ENCODE results near the gene WEE1. TPM values are rescaled to one million over a fixed set of nuclear protein-coding genes. Genes with fewer than 3 reads are reported as not detected.

Gene WEE1
- total RNA-seq, 2 experiments from 2014 or later: 45.2 to 49.2 TPM

DNA sequence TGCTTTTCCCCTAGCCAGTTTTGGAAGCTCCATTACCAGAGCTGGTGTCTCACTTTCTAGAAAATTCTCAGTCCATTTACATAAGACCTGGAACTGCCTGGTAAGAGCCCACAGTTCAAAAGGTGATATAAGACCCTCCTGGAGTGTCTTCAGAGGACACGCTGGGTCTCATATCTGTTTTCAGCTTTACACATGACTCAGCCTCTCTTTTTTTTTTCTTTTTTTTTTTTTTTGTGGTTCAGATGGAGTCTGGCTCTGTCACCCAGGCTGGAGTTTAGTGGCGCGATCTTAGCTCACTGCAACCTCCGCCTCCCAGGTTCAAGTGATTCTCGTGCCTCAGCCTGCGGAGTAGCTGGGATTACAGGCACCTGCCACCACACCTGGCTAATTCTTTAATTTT, 30.7 kb downstream of the WEE1 start:
- ATAC-seq (no peak), DNase-seq (no peak)
- CTCF ChIA-PET: interaction anchor here (1.0 to 2.8 kb wide), 3 partner anchors 10 to 144 kb away, joined by 4 to 22 read pairs (median 4); no protein-coding TSS in a partner anchor
- POLR2A ChIA-PET: interaction anchor here (1.6 kb wide), 1 partner anchor 10 kb away, joined by 10 read pairs; no protein-coding TSS in a partner anchor
- intact Hi-C loops (cut with micrococcal nuclease): no loop called here
- Mint-ChIP-seq H3K36me3 (ENCODE audit: low read depth) (no peaks in the 10 kb centered on the region), H3K4me3 (no peak overlapping the region), H3K9me3 (no peaks in the 10 kb centered on the region), H3K27me3 (peaks cover 3% of the 10 kb centered on the region), H3K27ac (no peak overlapping the region), H3K4me1 (ENCODE audit: low read depth) (peaks cover 32% of the 10 kb centered on the region)
- TF ChIP-seq CTCF (IDR thresholded peaks at IDR 0.05): no peak

- ATAC-seq (no peak), DNase-seq (no peak)
- no peaks in the 10 kb centered on the region for H3K36me3 Mint-ChIP-seq (ENCODE audit: low read depth)
- TF ChIP-seq CTCF (IDR thresholded peaks at IDR 0.05): no peak
- no peak overlapping the region for H3K4me3 Mint-ChIP-seq
- POLR2A ChIA-PET: no interaction called here
- no peak overlapping the region for H3K27ac Mint-ChIP-seq
- intact Hi-C loops (cut with micrococcal nuclease): no loop called here
- peaks cover 28% of the 10 kb centered on the region for H3K4me1 Mint-ChIP-seq (ENCODE audit: low read depth)
- H3K9me3 Mint-ChIP-seq: no peaks in the 10 kb centered on the region
- CTCF ChIA-PET: no interaction called here
- H3K27me3 Mint-ChIP-seq: peaks cover 3% of the 10 kb centered on the region
Observed at GRCh38 chr11:9605742-9606141, 32.3 kb downstream of the WEE1 start.

DNA sequence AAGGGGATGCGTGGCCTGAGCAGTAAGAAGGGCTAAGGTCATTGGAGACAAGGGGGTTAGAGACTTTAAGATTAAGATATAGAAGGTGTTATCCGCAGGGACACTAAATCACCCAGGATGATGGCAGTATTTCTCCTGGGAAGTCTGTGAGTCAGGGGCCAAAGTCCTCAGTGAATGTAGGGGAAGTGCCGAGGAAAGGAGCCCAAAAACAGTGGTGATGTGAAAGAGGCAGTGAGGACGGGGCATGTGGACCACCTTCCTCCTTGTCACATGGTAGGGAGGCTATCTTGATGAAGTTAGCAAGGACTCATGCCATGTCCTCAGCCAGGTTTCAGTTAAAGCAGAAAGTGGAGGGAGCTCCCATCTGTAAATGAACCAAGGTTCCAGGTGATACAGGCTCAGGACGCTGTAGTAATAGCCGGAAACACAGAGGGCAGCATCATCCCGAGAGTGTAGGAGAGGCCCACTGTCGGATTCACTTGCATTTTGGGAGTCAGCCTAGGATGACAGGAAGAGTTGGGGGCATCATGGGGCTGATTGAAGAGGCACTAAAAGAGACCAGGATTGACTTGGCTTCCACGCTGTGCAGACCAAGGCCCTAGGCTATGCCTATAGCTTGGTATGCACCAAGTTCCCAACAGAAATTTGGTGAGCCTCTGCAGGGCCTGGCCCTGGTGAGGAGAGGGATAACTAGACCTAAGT, 33.5 kb downstream of the WEE1 start:
- TF ChIP-seq CTCF (IDR thresholded peaks at IDR 0.05): no peak
- POLR2A ChIA-PET: no interaction called here
- Mint-ChIP-seq H3K27me3 (peaks cover 3% of the 10 kb centered on the region), H3K9me3 (no peaks in the 10 kb centered on the region), H3K36me3 (ENCODE audit: low read depth) (no peaks in the 10 kb centered on the region), H3K4me1 (ENCODE audit: low read depth) (peaks cover 21% of the 10 kb centered on the region), H3K27ac (no peak overlapping the region), H3K4me3 (no peak overlapping the region)
- DNase-seq (no peak), ATAC-seq (no peak)
- CTCF ChIA-PET: interaction anchor here (0.7 to 1.2 kb wide), 3 partner anchors 14 to 141 kb away, joined by 3 read pairs; no protein-coding TSS in a partner anchor
- intact Hi-C loops (cut with micrococcal nuclease): no loop called here

DNA sequence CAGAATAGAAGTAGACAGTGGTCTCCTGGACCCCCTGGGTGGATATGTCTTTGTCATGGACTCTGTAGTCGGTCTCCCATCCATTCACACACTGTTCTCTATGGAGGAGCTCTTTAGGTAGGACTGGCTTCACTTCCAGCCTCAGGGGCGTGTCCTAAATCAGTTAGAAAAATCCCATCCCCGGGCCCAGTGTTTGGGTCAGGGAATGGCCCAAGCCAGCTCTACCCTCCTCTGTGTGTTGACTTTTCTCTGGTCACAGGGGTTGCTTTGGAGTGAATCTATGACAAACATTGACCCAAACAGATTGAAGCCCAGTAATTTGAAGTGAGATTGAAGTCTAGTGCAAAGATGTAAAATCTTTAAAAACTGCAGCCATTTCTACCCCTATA, 34.0 kb downstream of the WEE1 start:
- intact Hi-C loops (cut with micrococcal nuclease): no loop called here
- no peak for TF ChIP-seq CTCF (IDR thresholded peaks at IDR 0.05)
- Mint-ChIP-seq H3K4me3 (no peak overlapping the region), H3K9me3 (no peaks in the 10 kb centered on the region), H3K4me1 (ENCODE audit: low read depth) (peaks cover 16% of the 10 kb centered on the region), H3K27me3 (peaks cover 3% of the 10 kb centered on the region), H3K27ac (no peak overlapping the region), H3K36me3 (ENCODE audit: low read depth) (no peaks in the 10 kb centered on the region)
- ChIA-PET POLR2A (no interaction called here), CTCF (interaction anchor here (0.8 kb wide), 1 partner anchor 14 kb away, joined by 3 read pairs; no protein-coding TSS in a partner anchor)
- no peak for ATAC-seq
- DNase-seq: no peak

DNA sequence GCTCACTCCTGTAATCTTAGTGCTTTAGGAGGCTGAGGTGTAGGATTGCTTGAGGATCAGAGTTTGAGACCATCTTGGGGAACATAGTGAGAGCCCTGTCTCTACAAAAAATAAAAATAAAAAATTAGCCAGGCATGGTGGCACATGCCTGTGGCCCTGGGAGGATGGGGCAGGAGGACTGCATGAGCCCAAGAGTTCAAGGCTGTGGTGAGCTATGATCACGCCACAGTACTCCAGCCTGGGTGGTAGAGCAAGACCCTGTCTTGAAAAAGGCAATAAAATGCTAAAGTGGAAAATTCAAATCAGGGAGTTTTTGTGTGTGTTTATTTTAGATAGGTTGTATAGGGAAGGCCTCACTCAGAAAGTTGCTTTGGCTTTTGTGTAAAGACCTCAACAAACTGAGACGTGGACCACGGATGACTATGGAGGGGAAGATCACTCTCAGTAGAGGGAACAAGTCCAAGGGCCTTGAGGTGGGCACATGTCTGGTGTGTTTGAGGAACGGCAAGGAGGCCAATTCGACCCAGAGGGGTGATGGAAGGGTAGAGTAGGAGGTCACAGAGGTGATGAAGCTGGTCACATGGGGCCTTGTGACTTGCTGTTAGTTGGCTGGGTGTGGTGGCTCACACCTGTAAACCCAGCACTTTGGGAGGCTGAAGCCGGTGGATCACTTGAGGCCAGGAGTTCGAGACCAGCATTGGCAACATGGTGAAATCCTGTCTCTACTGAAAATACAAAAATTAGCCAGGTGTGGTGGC, 35.7 kb downstream of the WEE1 start:
- no peak for TF ChIP-seq CTCF (IDR thresholded peaks at IDR 0.05)
- peaks cover 3% of the 10 kb centered on the region for H3K27me3 Mint-ChIP-seq
- DNase-seq (no peak), ATAC-seq (no peak)
- H3K4me3 Mint-ChIP-seq: no peak overlapping the region
- CTCF ChIA-PET: interaction anchor here (0.8 kb wide), 1 partner anchor 74 kb away, joined by 4 read pairs; no protein-coding TSS in a partner anchor
- POLR2A ChIA-PET: no interaction called here
- intact Hi-C loops (cut with micrococcal nuclease): no loop called here
- H3K36me3 Mint-ChIP-seq (ENCODE audit: low read depth): no peaks in the 10 kb centered on the region
- peaks cover 19% of the 10 kb centered on the region for H3K4me1 Mint-ChIP-seq (ENCODE audit: low read depth)
- no peaks in the 10 kb centered on the region for H3K9me3 Mint-ChIP-seq
- H3K27ac Mint-ChIP-seq: no peak overlapping the region

All from activated CD8-positive, alpha-beta T cell treated with anti-CD3 and anti-CD28 coated beads for 36 hours (primary cell).